Measurements from ENCODE around the gene RREB1.

The RREB1 gene

DNA sequence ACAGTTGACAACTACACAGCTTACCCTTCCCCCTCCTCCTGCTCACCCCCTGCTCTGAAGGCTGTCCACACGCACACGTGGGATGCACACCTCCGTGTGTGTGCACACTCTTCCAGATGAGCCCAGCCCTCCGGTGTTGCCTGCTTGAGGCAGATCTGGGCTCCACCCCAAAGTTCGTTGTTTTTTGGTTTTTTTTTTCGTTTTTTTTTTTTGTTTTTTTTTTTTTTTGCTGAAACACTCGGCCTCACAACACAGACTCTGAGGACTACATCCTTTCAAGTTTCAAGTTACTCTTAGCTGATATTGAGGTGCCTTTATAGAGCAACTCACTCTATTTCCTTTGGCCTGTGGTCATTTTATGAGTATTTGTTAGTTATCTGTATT, 88.2 kb downstream of the RREB1 start:
- DNase-seq = no peak

- DNase-seq = no peak
Observed at GRCh38 chr6:7196685-7197283, 89.0 kb downstream of the RREB1 start.

DNA sequence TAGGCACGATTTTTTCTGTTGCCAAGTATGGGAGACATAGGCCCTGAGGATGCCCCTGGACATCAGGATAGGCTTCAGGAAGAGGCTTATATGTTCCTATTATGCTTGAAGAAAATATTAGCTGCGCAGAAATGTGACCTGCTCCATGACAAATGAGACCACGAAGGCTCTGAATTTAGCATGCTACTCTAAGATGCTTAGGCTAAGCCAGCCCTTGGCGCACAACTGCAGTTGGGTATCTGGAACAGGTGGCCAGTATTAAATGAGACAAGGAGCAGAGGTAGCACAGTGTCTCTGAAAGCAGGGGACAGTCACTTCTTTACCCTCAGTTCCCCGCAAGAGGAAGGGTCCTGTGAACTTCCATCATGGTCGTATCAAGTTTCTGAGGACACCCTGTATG, 90.0 kb downstream of the RREB1 start:
- no peak for DNase-seq

GRCh38 chr6:7198833-7199800, 91.4 kb downstream of the RREB1 start:
- no peak for DNase-seq

- DNase-seq = no peak
Observed at GRCh38 chr6:7200598-7201443, 93.1 kb downstream of the RREB1 start.

GRCh38 chr6:7201444-7201731, 93.6 kb downstream of the RREB1 start:
- DNase-seq = no peak

DNA sequence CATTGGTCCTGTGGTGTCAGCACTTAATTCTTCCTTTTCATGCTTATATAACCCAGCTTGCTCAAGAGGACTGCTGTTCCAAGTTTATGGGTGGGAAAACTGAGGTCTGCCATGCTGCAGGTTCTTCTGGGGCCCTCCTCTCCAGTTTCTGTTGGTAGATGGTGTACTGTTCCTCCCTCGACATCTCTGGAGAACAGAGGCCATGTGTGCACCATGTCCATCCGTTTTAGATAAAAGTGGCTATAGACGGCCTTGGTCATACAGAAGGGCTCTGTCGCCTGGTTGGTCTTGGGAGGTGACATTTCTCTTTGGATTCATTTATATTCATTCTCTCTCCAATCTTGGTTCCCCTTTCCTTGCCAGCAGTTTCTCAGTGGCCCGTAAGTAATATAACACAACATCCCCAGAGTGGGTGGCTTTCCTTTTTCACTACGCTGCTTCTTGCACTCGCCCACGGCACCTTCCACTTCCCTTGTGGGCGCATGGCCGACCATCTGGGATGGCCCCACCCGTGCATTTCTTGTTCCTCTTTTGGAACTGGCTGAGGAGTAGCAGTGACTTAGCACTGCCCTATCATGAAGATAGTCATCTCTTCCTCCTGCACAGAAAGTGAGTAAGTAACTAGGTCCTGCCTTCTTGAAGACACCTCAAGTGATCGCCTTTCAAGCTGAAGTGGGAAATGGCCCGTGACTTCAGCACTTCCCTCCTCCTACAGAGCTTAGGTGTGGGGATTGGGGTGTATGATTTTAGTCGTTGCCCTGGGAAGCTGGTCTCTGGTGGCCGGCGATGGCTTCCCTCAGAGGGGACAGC, 94.2 kb downstream of the RREB1 start:
- DNase-seq = peak in 1 of 2 donors; percentile 33

- no peak for DNase-seq
Observed at GRCh38 chr6:7202950-7203349, 95.2 kb downstream of the RREB1 start.

DNA sequence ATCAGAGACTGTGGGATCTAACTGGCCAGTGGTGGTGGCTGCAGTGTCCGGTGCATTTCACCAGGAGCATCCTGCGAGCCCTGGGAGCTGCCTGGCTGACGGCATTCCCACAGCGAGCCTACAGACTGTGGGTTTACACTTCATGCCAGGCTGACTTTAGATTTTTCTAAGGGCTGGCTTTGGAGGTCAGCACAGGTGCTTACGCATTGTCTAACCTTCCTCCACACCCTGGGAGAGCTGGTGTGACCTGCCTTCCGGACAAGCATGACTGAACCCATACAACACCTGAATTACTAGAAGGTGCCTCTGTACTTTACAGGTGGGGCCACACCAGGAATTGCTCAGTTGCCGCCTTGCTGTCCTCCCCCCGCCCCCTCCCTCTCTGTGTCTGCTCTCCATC, 96.2 kb downstream of the RREB1 start:
- DNase-seq = no peak

GRCh38 chr6:7204726-7205125, 97.0 kb downstream of the RREB1 start:
- no peak for DNase-seq

- no peak for DNase-seq
Observed at GRCh38 chr6:7207720-7208119, 100.0 kb downstream of the RREB1 start.

GRCh38 chr6:7213416-7213815, 105.7 kb downstream of the RREB1 start:
- no peak for DNase-seq

DNA sequence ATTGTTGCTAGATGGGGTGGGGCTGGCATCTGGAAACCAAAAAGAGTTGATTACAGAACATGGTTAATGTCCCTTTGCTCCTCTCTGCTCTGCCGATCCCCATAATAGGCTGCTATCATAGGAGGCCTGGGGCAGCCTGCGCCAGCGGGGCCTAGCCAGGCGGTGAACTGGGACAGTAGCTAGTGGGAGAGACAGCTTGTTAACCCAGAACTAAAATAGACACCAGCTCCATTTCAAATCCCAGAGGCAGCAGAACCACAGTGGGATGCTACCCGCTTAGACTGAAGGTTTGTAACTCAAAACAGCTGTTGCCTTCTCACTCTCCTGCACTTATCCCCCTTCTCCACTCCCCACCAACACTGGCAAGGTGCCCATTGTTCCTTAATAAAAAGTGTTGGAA, 106.7 kb downstream of the RREB1 start:
- no peak for DNase-seq

- DNase-seq = no peak
Observed at GRCh38 chr6:7215131-7215530, 107.4 kb downstream of the RREB1 start.

DNA sequence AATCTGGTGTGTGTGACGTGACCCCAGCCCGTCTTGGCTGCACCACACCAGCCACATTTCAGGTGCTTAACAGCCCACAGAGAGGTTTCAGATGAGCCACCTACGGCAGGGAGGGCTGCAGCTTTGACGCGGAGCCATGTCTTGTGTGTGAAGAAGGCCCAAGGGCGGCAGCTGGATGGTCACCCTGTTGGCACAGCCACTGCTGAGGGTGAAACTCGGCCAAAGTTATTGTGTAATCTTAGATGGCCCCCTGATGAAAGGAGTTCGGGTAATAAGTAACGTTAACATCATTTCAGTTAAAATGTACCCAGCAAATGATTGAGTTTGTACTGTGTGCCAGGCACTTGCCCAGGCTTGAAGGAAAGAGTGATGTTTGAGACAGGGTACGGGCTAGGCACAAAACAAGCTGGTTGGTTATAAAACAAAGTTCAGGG, 108.1 kb downstream of the RREB1 start:
- DNase-seq = no peak

DNA sequence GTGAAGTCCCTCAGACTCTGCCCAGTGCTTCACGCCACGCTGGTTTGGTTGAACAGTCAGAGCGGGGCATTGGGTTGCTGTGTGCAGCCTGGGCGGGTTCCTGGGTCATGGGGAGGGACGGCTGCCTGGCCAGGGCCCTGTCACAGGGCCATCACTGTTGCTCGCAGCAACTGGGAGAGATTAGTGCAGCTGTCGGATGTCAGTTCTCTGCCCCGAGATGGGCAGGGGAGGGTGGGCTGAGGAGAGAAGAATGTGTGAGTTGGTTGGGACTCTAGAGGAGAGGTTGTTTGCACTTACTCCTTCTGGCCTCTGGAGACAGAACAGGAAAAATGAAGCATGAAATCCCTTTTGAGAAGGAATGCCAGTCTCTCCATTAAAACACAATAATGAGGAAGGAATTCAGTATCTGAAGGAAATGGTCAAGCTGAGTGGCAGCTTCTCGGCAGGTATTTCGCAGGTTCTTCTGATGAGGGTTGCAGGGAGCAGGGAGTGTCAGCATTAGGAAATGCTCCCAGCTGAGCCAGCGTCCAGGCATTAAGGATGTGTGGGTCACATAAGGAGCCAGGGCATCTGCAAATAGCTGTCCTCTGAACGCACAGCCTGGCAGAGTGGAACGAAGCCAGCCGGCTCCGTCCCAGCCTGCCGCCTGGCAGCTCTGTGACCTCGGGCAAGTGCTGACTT, 109.3 kb downstream of the RREB1 start:
- DNase-seq = no peak

- DNase-seq = no peak
Observed at GRCh38 chr6:7218406-7218988, 110.7 kb downstream of the RREB1 start.

GRCh38 chr6:7219310-7219709, 111.5 kb downstream of the RREB1 start:
- no peak for DNase-seq

GRCh38 chr6:7222197-7222596, 114.4 kb downstream of the RREB1 start:
- DNase-seq = no peak

- no peak for DNase-seq
Observed at GRCh38 chr6:7224731-7225130, 117.0 kb downstream of the RREB1 start.

GRCh38 chr6:7228662-7229375, 121.1 kb downstream of the RREB1 start:
- DNase-seq = no peak

Measured in stimulated activated CD4-positive, alpha-beta T cell treated with anti-CD3 and anti-CD28 coated beads, Interleukin-2, amount 100 ng/mL, for 24 hours (primary cell).